Activated CD8-positive, alpha-beta memory T cell treated with anti-CD3 and anti-CD28 coated beads, Interleukin-2, amount 10 ng/mL, durations not matched to agents 7 days and 5 days (primary cell): Measurements from ENCODE around the gene THBS1. TPM values are rescaled to one million over a fixed set of nuclear protein-coding genes. Genes with fewer than 3 reads are reported as not detected.

Experiments used
- ATAC-seq: fragments of 150-1000 bp; cut with Tn5 transposase; one replicate; pipeline ENCODE4 v1.10.0; 2021; ENCODE audit warnings: moderate library complexity
- CTCF ChIA-PET: fragments of 350-600 bp; sonication (Branson Sonifier 250); formaldehyde crosslinking; loops from one replicate; lab custom pipeline; 2021; ENCODE audit warnings: antibody characterized with exemption; lab: Charles Lee
- DNase-seq: peaks from one replicate; pipeline ENCODE4 v3.0.0-alpha.2; 2020
- H3K27ac Mint-ChIP-seq: one replicate; pipeline ENCODE4 v1.8.0; 2021; ENCODE audit warnings: mild to moderate bottlenecking, mixed read lengths
- H3K27me3 Mint-ChIP-seq: one replicate; pipeline ENCODE4 v1.8.0; 2021; ENCODE audit warnings: mixed read lengths
- H3K36me3 Mint-ChIP-seq: one replicate; pipeline ENCODE4 v1.8.0; 2021; ENCODE audit warnings: mild to moderate bottlenecking, mixed read lengths
- H3K4me1 Mint-ChIP-seq: one replicate; pipeline ENCODE4 v1.8.0; 2021; ENCODE audit warnings: mixed read lengths
- H3K4me3 Mint-ChIP-seq: one replicate; pipeline ENCODE4 v1.8.0; 2021; ENCODE audit warnings: mild to moderate bottlenecking, moderate library complexity, mixed read lengths
- H3K9me3 Mint-ChIP-seq: one replicate; pipeline ENCODE4 v1.8.0; 2022; ENCODE audit warnings: low read depth, mixed read lengths
- total RNA-seq, 2 experiments: library from RNA; stranded (reverse); gene quantifications; one replicate each; pipeline ENCODE4 v1.2.3, GENCODE V29; 2021

The THBS1 gene
- 1 to 10 TPM in 1 of 2 experiments, under 1 TPM in 1; 0.91 to 1.4 TPM for total RNA-seq

DNA sequence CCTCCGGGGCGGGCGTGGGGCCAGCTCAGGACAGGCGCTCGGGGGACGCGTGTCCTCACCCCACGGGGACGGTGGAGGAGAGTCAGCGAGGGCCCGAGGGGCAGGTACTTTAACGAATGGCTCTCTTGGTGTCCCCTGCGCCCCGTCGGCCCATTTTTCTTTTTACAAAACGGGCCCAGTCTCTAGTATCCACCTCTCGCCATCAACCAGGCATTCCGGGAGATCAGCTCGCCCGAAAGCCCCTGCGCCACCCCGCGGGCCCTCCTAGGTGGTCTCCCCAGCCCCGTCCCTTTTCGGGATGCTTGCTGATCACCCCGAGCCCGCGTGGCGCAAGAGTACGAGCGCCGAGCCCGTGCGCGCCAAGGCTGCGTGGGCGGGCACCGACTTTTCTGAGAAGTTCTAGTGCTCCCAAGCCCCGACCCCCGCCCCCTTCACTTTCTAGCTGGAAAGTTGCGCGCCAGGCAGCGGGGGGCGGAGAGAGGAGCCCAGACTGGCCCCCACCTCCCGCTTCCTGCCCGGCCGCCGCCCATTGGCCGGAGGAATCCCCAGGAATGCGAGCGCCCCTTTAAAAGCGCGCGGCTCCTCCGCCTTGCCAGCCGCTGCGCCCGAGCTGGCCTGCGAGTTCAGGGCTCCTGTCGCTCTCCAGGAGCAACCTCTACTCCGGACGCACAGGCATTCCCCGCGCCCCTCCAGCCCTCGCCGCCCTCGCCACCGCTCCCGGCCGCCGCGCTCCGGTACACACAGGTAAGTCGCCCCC is at the start of gene THBS1:
Gene THBS1, plus strand, starts transcription at position 595 of the 757 bp plus-strand sequence. CDS start 779 bp downstream, outside the sequence.
- no peak for DNase-seq
- peaks cover 57% of the 10 kb centered on the region for H3K27me3 Mint-ChIP-seq
- no peaks in the 10 kb centered on the region for H3K36me3 Mint-ChIP-seq
- H3K4me1 Mint-ChIP-seq = peaks cover 20% of the 10 kb centered on the region
- peak; percentile 51 for ATAC-seq
- H3K9me3 Mint-ChIP-seq = no peaks in the 10 kb centered on the region
- CTCF ChIA-PET = interaction anchor here (0.7 to 5.8 kb wide), 46 partner anchors 10 to 1140 kb away, joined by 3 to 85 read pairs (median 4); partner anchors contain the start of gene FSIP1
- H3K27ac Mint-ChIP-seq = no peak within 1 kb of the TSS
- H3K4me3 Mint-ChIP-seq = peak within 1 kb of the TSS; percentile 35

DNA sequence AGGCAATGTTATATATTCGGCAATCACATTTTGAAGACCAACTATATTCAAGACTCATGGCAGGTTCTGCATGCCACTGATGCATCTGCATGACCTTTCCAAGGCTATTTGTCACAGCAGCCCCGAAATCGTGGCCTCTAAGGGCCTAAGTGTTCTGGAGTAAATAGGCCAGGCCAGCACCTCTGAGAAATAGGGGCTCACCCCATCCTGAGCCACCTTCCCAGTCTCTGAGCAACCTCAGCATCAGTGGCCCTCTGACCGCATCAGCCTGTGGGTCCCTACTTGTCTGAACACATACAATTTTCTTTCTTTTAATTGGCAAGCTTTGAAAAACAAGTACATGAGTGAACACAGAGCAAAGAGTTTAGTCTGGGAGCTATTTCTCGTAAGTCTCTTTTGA is 45.9 kb upstream of the THBS1 start:
- H3K27me3 Mint-ChIP-seq = peaks cover 15% of the 10 kb centered on the region
- H3K27ac Mint-ChIP-seq = no peak overlapping the region
- no peaks in the 10 kb centered on the region for H3K36me3 Mint-ChIP-seq
- H3K9me3 Mint-ChIP-seq = no peaks in the 10 kb centered on the region
- no peak for DNase-seq
- CTCF ChIA-PET = no interaction called here
- H3K4me3 Mint-ChIP-seq = no peak overlapping the region
- ATAC-seq = no peak
- no peaks in the 10 kb centered on the region for H3K4me1 Mint-ChIP-seq

DNA sequence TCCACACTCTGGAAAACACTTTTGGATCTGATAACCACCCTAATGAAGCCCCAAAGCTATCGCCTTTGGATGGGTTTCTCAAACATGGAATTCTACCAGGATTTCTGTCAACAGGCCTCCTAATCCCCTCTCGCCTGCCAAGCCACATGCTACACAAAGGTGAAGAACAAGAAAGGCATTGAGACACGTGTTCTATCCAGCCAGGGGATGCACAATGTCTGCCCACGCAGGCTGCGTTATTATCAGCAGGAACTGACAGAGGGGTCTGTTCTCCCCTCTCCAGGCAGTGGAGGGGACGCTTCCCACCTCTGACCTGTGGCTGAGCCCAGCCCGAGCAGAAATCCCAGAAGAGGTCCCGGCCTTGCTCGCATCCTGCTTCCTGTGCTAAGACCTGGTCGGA is 45.4 kb upstream of the THBS1 start:
- Mint-ChIP-seq H3K27me3 (peaks cover 15% of the 10 kb centered on the region), H3K9me3 (no peaks in the 10 kb centered on the region), H3K4me3 (no peak overlapping the region), H3K36me3 (no peaks in the 10 kb centered on the region), H3K4me1 (no peaks in the 10 kb centered on the region), H3K27ac (no peak overlapping the region)
- CTCF ChIA-PET = no interaction called here
- no peak for ATAC-seq
- DNase-seq = no peak

DNA sequence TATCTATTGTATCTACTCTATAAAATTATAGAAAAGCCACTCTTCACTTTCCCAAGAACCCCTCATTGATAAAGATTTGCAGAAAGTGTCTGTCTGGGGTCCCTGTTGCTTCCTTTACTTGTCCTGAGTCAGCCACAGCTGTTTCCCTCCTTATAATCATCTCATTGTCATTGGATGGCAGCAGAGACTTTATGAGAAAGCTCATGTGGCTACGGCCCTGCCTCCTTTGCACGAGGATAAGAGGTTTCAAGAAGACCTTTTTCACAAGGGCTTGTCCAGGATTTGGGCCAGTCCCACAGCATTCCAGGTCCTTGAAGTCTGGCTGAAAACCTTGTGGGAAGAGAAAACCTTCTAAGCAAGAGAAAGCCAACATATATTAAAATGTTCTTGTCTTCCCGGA is 41.9 kb upstream of the THBS1 start:
- H3K36me3 Mint-ChIP-seq = no peaks in the 10 kb centered on the region
- H3K27ac Mint-ChIP-seq = no peak overlapping the region
- H3K4me3 Mint-ChIP-seq = no peak overlapping the region
- ATAC-seq (no peak), DNase-seq (no peak)
- H3K4me1 Mint-ChIP-seq = no peaks in the 10 kb centered on the region
- peaks cover 9% of the 10 kb centered on the region for H3K27me3 Mint-ChIP-seq
- no peaks in the 10 kb centered on the region for H3K9me3 Mint-ChIP-seq
- CTCF ChIA-PET = no interaction called here

DNA sequence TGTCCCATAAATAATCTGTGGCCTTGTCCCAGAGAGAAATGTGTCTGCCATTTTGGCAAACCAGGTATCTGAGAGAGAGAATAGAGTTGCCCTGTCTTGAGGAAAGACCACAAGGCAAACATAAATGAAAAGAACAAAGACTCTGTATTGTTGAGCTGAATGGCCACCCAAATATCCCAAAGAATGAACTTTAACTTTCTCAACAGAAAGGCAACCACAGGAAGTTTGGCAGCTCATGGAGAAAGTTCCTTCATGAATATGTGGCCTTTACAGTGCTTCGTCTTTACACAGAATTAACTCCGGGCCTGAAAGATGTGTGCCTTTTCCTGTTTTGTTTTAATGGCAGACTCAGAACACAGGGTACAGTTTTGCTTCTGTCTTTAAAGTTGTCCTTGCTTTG is 41.4 kb upstream of the THBS1 start:
- no peak overlapping the region for H3K27ac Mint-ChIP-seq
- no peak overlapping the region for H3K4me3 Mint-ChIP-seq
- H3K9me3 Mint-ChIP-seq = no peaks in the 10 kb centered on the region
- H3K4me1 Mint-ChIP-seq = no peaks in the 10 kb centered on the region
- CTCF ChIA-PET = no interaction called here
- ATAC-seq (no peak), DNase-seq (no peak)
- H3K36me3 Mint-ChIP-seq = no peaks in the 10 kb centered on the region
- peaks cover 6% of the 10 kb centered on the region for H3K27me3 Mint-ChIP-seq

DNA sequence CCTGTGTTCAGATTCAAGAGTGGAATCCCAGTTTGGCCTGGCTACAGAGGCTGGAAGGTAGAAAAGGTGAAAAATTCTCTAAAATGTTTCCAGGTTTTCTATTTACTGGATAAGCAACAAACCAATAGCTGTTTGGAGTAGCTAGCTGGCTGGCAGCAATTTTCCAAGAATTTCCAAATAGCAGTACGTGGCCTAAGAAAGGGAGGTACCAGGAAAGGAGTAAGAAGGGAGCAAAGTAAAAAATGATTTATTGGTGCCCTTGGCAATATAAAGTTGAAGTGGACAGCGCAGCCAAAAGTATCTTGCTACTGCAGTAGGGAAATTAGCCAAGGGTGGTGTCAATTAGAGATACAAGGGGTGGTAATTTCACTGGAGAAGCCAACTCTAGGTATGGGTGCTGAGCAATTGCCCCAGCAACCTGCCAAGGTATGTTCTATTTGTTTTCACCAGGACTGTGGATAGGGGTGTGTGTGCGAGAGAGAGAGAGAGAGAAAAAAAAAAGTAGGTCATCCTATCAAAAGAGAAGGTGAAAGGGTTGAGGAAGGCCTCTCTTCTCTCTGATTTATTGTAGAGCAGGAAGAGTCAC is 40.8 kb upstream of the THBS1 start:
- ATAC-seq (no peak), DNase-seq (no peak)
- Mint-ChIP-seq H3K36me3 (no peaks in the 10 kb centered on the region), H3K4me1 (no peaks in the 10 kb centered on the region), H3K4me3 (no peak overlapping the region), H3K9me3 (peaks cover 5% of the 10 kb centered on the region), H3K27ac (no peak overlapping the region), H3K27me3 (peaks cover 10% of the 10 kb centered on the region)
- CTCF ChIA-PET = no interaction called here

DNA sequence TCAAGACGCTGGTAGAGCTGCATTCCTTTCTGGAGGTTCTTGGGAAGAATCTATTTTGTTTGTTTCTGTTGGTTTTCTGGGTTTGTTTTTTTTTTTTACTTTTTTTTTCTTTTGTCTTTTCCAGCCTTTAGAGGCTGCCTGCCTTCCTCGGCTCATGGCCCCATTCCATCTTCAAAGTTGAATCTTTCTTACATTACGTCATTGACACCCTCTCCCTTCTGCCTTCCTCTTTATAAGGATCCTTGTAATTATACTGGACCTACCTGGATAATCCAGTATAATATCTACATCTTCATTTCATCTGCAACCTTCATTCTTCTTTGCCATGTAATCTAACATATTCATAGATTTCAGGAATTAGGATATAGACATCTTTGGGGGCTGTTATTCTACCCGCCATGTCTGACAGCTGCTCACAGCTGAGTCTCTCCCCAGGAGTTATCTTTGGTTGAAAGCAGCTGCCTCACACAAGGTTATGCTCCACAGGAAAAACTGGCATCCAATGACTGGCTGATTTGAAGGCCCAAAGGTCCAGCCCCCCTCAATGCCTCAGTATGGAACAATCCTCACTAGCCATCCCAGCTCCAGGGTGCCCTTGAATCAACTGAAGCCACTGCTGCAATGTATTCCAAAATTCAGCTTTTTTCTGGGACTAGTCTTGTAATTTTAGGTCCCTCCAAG is 38.4 kb upstream of the THBS1 start:
- Mint-ChIP-seq H3K27ac (no peak overlapping the region), H3K36me3 (no peaks in the 10 kb centered on the region), H3K4me3 (no peak overlapping the region), H3K9me3 (peaks cover 5% of the 10 kb centered on the region), H3K27me3 (peaks cover 17% of the 10 kb centered on the region), H3K4me1 (no peaks in the 10 kb centered on the region)
- ATAC-seq (no peak), DNase-seq (no peak)
- CTCF ChIA-PET = no interaction called here

DNA sequence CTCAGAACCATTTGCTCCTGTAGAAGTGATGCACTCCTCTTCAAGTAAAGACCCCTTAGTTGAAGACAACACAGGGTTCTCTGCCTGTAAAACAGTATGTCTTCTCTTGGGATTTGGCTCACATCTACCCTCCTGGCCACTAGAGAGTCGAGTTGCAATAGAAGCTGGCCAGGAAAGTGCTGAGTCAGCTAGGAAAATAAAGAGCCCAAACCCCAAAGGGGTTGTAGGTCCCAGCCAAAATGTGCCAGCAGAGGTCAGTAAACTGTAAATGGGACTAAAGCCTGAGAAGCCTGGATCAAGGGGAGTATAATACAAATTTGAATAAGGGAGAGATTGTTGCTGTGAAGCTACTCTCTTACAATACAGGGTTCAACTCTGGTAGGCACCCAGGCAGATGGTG is 37.2 kb upstream of the THBS1 start:
- Mint-ChIP-seq H3K27me3 (peaks cover 22% of the 10 kb centered on the region), H3K27ac (no peak overlapping the region), H3K36me3 (no peaks in the 10 kb centered on the region), H3K4me3 (no peak overlapping the region), H3K4me1 (no peaks in the 10 kb centered on the region), H3K9me3 (peaks cover 5% of the 10 kb centered on the region)
- CTCF ChIA-PET = no interaction called here
- DNase-seq = no peak
- ATAC-seq = no peak

DNA sequence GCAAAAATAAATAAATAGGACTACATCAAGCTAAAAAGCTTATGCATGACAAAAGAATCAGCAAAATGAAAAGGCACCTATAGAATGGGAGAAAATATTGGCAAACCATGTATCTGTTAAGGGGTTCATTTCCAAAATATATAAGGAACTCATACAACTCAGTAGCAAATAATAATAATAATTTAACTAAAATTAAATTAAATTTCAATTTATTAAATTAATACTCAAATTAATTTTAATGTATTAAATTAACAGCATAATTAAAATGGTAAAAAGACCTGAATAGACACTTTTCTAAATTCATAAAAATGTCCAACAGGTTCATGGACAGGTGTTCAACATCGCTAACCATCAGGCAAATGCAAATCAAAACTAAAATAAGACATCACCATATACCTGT is 34.0 kb upstream of the THBS1 start:
- H3K4me3 Mint-ChIP-seq = no peak overlapping the region
- no peak for DNase-seq
- H3K9me3 Mint-ChIP-seq = peaks cover 5% of the 10 kb centered on the region
- H3K27ac Mint-ChIP-seq = no peak overlapping the region
- no peaks in the 10 kb centered on the region for H3K4me1 Mint-ChIP-seq
- ATAC-seq = no peak
- H3K27me3 Mint-ChIP-seq = peaks cover 44% of the 10 kb centered on the region
- no peaks in the 10 kb centered on the region for H3K36me3 Mint-ChIP-seq
- CTCF ChIA-PET = no interaction called here

DNA sequence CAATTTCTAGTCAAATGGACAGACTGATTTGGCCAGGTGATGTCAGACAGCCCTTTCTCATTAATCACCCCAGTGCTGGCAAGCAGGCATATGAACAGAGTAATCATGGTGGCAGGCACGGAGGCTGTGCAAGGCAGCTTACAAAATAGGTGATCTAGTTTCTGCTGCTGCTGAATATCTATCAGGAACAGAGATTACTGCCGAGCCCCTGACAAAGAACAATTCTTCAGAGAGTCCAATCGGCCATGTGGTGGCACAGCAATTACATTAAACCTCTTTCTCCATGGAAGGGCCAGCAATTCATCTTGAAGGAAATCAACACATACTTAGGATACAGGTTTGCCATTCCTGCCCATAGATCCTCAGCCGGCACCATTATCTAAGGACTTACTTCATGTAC is 32.3 kb upstream of the THBS1 start:
- H3K4me1 Mint-ChIP-seq = peaks cover 10% of the 10 kb centered on the region
- ATAC-seq = no peak
- CTCF ChIA-PET = interaction anchor here (0.6 to 1.8 kb wide), 2 partner anchors 32 to 223 kb away, joined by 3 to 6 read pairs; partner anchors contain the start of gene THBS1
- H3K36me3 Mint-ChIP-seq = no peaks in the 10 kb centered on the region
- DNase-seq = no peak
- H3K27ac Mint-ChIP-seq = no peak overlapping the region
- peaks cover 5% of the 10 kb centered on the region for H3K9me3 Mint-ChIP-seq
- peaks cover 43% of the 10 kb centered on the region for H3K27me3 Mint-ChIP-seq
- no peak overlapping the region for H3K4me3 Mint-ChIP-seq

DNA sequence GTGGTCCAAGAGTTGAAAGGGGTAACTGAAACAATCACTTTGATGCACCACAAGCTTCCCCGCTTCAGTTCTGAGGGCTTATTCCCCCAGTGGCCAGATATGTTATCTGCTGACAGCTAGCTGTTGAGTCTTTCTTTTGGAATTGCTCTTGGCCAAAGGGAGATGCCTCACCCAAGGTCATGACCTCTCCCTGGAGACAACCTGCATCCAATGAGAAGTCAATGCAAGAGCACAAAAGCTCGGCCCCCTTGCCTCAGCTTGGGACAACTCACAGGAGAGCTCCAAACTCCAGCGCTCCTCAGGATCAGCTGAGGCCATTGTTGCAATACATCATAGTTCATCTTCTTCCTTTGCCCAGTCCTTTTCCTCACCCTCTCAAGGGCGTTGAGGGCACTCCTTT is 31.0 kb upstream of the THBS1 start:
- no peak for ATAC-seq
- CTCF ChIA-PET = interaction anchor here (1.8 kb wide), 1 partner anchor 31 kb away, joined by 6 read pairs; the partner anchor contains the start of gene THBS1
- no peak overlapping the region for H3K4me3 Mint-ChIP-seq
- H3K4me1 Mint-ChIP-seq = peaks cover 22% of the 10 kb centered on the region
- H3K9me3 Mint-ChIP-seq = peaks cover 2% of the 10 kb centered on the region
- no peak for DNase-seq
- H3K36me3 Mint-ChIP-seq = no peaks in the 10 kb centered on the region
- H3K27ac Mint-ChIP-seq = no peak overlapping the region
- peaks cover 45% of the 10 kb centered on the region for H3K27me3 Mint-ChIP-seq

DNA sequence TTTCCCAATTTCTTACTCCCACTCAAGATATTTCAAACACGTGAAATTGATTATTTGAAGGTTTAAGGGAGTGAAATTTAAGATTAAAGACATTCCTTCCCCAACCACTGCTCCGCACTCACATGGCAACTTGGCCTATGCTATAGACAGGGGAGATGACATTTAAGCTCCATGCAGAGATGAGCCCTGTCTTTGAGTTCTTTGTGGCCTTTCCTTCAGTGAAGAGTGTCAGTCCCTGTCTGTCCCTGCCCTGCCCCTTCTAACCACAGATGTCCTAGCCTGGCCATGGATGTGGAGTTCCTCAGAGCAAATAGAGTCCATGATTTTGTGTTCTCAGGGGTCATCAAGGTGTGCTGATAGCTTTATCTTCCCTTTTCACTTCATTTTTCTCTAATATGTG is 29.4 kb upstream of the THBS1 start:
- Mint-ChIP-seq H3K4me1 (peaks cover 26% of the 10 kb centered on the region), H3K4me3 (no peak overlapping the region), H3K27me3 (peaks cover 41% of the 10 kb centered on the region), H3K9me3 (no peaks in the 10 kb centered on the region), H3K36me3 (no peaks in the 10 kb centered on the region), H3K27ac (no peak overlapping the region)
- CTCF ChIA-PET = no interaction called here
- no peak for DNase-seq
- ATAC-seq = no peak

DNA sequence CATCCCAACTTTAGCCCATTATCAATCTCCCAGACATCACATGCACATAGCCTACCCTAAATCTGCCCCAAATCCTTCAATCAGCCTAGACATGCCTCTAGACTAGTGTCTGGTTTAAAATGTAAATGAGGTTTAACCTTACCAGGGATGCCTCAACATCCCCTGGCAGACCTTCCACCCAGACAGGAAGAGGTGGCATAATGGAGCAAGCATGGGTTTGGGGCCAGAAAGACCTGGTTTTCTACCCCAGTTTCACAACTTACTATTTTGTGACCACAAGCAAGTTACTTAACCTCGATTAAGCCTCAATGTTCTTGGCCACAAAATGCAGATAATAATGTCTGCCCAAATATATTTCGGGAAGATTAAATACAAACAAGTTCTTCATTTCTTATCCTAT is 28.3 kb upstream of the THBS1 start:
- CTCF ChIA-PET = no interaction called here
- H3K27ac Mint-ChIP-seq = no peak overlapping the region
- peaks cover 26% of the 10 kb centered on the region for H3K4me1 Mint-ChIP-seq
- H3K9me3 Mint-ChIP-seq = no peaks in the 10 kb centered on the region
- no peak for DNase-seq
- no peak for ATAC-seq
- H3K36me3 Mint-ChIP-seq = no peaks in the 10 kb centered on the region
- peaks cover 36% of the 10 kb centered on the region for H3K27me3 Mint-ChIP-seq
- H3K4me3 Mint-ChIP-seq = no peak overlapping the region
